COLO668 (cell line): Measurements from ENCODE around the gene FOCAD.
"Not testable (repeated sequence)": the region's sequence is repeated elsewhere in the genome, so short reads cannot be mapped to it uniquely, and the experiment has no call there.

Experiments
- DNase-seq: peaks from one replicate; lab custom pipeline; 2025; ENCODE audit not compliant: unreplicated experiment; lab: John Stamatoyannopoulos, UW

The FOCAD gene, protein sequence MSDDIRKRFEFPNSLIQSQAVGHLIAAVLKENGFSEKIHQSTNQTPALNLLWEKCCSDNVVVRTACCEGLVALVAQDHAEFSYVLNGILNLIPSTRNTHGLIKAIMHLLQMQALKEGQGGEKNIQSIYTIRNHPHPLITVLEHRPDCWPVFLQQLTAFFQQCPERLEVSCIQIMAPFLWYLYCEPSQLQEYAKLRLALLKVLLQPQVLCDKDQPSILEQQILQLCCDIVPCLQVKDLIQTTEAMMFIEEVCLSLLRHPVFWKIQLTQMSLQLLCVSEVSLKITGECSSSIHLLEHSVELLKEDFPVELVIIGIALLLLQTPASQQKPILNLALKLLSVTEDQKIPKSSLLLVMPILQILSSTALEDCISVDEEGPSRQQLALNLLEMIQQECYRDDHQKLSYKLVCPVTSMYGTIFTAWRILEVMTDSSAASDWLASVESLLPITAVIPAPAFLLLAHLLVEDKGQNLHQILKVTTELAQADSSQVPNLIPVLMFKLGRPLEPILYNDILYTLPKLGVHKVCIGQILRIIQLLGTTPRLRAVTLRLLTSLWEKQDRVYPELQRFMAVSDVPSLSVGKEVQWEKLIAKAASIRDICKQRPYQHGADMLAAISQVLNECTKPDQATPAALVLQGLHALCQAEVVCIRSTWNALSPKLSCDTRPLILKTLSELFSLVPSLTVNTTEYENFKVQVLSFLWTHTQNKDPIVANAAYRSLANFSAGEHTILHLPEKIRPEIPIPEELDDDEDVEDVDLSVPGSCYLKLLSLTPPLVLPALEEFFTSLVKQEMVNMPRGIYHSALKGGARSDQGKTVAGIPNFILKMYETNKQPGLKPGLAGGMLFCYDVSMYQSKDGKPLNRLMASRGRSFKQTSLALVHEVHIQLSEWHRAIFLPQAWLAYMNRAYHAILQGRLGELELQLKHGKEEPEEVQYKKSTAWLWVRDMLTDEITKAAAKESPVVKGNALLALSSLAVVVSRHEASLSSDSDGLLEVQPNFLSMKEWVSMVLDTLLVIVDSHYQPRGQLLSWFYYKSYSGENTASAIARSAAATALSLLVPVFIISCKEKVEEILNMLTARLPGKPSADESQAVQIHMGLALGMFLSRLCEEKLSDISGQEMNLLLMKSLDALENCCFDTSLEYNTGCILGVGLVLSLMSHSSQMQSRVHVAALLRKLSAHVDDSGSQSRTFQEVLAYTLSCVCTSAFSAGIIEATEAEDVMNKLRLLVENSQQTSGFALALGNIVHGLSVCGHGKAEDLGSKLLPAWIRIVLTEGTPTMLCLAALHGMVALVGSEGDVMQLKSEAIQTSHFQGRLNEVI (N-terminal part only)

DNA sequence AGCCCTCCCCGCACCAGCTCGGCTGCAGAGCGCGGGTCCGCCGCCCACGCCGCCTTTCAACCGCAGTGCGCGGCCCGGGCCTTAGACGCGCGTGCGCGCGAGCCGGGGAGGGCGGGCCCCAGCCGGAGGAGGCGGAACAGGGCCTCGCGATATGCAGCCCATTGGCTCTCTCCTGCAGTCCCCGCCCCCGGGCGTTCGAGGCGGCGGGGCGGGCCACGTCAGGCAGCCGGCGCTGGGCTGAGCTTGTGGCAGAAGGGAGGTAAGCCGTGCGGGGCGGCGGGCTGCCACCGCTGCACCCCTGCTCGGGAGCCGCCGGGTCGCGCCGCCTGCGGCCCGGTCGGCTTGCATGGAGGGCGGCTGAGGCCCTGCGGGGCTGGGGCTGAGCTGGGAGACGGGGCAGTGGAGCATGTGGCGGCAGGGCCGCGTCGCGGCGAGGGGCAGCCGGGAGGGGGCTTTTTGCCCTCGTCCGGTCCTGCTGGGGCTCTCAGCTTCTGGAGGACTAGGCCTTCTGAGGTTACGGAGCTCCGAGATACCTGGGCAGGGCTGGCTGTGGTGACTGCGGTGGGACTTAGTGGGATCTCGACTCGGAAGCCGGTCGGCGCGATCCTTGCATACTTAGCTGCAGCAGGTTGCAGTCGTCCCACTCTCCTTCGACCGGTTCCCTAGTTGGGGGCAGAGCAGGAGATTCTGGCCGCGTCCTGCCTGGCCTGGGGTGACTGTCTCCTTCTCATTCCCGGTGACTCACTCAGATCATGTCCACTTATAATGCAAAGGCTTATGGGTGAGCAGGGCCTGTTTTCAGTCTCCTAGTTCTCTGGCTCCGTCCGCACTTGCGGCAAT lies at the start of gene FOCAD:
Gene FOCAD, plus strand, starts transcription at position 225 of the 840 bp plus-strand sequence. CDS start 31,095 bp downstream, outside the sequence.
- peak; percentile 98 for DNase-seq

GRCh38 chr9:20634895-20635294 lies 49.2 kb upstream of the FOCAD start:
- no peak for DNase-seq

DNA sequence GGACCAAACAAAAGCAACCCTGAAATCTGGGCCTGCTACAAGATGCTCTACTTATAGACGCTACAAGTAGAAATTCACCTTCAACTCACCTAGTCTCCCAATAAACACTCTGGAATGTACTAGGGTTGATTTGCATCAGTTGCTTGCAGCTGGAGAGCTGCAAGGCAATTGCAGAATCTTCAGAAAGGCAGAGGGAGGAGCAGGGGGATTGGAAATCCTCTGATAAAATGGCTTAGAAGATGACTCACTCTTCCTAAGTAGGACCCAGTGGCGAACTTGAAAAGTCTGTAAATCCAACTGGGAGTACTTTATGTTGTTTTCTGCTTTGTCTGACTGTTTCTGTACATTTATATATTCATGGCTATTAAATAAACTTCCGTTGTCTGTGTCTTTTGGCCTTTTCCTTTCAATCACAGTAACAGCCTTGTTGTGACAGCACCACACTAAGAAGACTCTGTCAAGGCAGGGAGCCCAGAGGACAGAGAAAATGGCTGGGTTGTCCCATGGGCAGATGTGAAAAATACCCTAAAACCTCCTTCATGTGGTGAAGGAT lies 47.1 kb upstream of the FOCAD start:
- no peak for DNase-seq

DNA sequence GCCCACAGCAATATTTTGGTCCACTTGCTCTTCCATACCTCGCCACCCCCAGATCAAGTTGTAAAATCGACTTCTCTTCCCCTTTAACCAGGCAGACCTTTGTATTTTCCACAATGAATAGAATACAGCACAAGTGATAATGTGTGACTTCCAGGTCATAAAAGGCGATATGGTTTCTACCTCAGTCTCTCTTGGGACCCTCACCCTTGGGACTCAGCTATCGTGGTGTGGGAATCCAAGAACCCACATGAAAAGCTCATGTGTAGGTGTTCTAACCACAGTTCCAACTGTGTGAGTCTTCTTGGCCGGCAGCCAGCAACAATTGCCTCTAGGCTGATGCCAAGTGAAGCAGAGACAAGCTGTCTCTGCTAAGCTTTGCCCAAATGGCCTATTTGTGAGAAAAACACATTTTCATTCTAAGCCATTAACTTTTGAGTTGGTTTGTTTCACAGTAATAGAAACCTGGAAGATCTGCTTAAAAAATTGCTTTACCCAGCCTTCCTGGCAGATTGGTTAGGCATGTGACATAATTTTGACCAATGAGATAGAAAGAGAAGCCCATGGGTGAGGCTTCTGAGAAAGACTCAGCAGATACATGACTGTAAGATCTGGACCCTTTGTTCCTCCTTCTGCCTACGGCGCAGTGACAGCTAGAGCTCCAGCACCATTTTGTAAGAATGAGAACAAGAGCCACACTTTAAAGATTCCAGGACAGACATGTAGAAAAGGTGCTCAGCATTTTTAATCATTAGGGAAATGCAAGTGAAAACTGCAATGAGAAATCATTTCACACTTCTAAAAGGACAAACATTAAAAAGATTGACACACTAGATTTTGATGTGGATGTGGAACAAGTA lies 43.5 kb upstream of the FOCAD start:
- peak; percentile 72 for DNase-seq

- no peak for DNase-seq
Observed at GRCh38 chr9:20642045-20642444, 42.0 kb upstream of the FOCAD start.

DNA sequence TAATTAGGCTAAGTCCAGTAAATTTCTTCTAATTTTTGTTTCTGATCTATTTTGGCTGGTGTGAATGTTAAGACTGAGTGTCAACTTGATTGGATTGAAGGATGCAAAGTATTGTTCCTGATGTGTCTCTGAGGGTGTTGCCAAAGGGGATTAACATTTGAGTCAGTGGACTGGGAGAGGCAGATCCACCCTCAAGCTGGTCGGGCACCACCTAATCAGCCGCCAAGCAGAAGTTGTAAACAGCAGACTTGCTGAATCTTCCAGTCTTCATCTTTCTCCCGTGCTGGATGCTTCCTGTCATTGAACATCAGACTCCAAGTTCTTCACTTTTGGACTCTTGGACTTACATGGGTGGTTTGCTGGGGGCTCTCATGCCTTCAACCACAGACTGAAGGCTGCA lies 40.4 kb upstream of the FOCAD start:
- DNase-seq = no peak

DNA sequence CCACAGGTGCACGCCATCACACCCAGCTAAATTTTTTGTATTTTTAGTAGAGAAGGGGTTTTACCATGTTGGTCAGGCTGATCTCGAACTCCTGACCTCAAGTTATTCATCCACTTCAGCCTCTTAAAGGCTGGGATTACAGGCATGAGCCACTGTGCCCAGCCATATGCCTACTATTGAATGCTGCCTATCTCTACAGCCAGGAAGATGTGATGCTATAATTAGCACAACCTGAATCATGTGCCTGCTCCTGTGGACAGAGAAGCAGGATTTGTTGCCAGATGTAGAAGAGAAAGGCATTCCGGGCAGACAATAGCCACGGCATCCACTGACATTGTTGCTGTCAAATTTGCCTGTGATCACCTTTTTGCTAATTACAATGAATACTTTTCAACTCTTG lies 37.4 kb upstream of the FOCAD start:
- DNase-seq = no peak

GRCh38 chr9:20649381-20649780 lies 34.7 kb upstream of the FOCAD start:
- DNase-seq = no peak

GRCh38 chr9:20650313-20650712 lies 33.7 kb upstream of the FOCAD start:
- DNase-seq = no peak

DNA sequence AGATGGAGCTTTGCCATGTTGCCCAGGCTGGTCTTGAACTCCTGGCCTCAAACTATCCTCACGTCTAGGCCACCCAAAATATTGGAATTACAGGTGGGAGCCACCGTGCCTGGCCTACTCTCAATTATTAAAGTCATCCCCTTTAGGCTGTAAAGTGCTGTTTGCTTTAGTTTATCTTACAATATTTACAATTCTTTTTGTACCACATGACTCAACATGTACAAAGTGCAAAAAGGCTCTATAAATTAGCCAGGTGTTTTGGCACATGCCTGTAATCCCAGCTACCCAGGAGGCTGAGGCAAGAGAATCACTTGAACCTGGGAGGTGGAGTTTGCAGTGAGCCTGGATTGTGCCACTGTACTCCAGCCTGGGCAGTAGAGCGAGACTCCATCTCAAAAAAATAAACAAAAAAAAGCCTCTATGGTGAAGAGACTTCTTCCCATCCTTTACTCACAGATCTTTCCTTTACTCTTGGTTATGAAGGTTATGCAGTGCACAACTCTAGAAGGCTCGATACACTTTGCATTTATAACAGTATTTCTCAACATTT lies 33.2 kb upstream of the FOCAD start:
- DNase-seq = no peak

DNA sequence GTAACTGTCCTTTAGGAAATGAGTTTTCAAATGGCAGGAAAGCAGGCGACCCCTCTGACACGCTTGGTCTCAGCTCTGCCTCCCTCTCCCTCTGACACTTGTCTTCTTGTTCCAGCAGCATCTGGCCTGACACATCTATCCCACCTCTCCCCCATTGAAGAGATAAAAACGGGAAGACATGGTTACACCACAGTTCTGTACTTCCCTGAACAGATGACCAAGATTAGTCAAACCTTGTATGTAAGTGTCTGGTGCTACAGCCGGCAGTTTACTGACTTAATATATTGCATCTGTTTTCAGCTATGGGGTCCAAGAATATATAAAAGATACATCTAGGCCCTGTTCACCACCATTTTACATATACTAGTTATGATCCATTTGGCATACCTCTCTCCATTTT lies 32.1 kb upstream of the FOCAD start:
- no peak for DNase-seq

DNA sequence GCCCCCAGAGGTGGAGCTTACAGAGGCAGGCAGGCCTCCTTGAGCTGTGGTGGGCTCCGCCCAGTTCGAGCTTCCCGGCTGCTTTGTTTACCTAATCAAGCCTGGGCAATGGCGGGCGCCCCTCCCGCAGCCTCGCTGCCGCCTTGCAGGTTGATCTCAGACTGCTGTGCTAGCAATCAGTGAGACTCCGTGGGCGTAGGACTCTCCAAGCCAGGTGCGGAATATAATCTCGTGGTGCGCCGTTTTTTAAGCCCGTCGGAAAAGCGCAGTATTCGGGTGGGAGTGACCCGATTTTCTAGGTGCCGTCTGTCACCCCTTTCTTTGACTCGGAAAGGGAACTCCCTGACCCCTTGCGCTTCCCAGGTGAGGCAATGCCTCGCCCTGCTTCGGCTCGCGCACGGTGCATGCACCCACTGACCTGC lies 25.8 kb upstream of the FOCAD start:
- DNase-seq = not testable (repeated sequence)

DNA sequence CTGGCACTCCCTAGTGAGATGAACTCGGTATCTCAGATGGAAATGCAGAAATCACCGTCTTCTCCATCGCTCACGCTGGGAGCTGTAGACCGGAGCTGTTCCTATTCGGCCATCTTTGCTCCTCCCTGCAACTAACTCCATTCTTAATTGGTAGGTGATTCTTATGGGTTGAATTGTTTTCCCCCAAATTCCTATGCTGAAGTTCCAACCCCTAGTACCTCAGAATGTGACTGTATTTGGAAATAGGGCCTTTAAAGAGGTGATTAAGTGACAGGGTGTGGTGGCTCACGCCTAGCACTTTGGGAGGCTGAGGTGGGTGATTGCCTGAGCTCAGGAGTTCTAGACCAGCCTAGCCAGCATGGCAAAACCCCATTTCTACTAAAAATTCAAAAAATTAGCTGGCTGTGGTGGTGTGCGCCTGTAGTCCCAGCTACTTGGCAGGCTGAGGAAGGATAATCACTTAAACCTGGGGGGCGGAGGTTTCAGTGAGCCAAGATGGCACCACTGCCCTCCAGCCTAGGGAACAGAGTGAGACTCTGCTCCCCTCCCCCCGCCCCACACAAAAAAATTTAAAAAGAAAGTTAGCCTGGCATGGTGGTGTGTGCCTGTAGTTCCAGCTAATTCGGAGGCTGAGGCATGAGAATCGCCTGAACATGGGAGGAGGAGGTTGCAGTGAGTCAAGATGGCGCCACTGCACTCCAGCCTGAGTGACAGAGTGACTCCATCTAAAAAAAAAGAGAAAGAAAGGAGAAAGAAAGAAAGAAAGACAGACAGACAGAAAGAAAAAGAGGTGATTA lies 25.2 kb upstream of the FOCAD start:
- no peak for DNase-seq

GRCh38 chr9:20659474-20659967 lies 24.5 kb upstream of the FOCAD start:
- no peak for DNase-seq

- DNase-seq = no peak
Observed at GRCh38 chr9:20662156-20662555, 21.9 kb upstream of the FOCAD start.

DNA sequence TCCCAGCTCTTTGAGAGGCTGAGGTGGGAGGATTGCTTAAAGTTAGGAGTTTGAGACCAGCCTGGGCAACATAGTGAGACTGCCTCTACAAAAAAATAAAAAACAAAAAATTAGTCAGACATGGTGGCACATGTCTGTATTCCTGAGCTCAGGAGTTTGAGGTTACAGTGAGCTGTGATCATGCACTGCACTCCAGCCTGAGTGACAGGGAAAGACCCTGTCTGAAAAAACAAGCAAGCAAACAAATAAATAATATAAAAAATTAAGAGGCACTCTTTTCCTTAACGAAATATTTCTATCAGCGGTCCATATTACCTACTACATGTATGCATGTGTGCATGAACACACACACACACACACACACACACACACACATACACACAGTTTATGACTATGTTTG lies 20.9 kb upstream of the FOCAD start:
- no peak for DNase-seq

- DNase-seq = no peak
Observed at GRCh38 chr9:20664501-20664900, 19.6 kb upstream of the FOCAD start.

- no peak for DNase-seq
Observed at GRCh38 chr9:20670395-20670794, 13.7 kb upstream of the FOCAD start.
